Memory B cell (primary cell): ENCODE results near the gene DOCK8.

Source experiments
- ATAC-seq: fragments of 150-1000 bp; cut with Tn5 transposase; 2 replicates; pipeline ENCODE4 v1.10.0; 2021; ENCODE audit warnings: low read depth, mild to moderate bottlenecking, moderate library complexity
- DNase-seq, 2 donors: peaks; one replicate each; pipeline ENCODE4 v3.0.0; 2022; ENCODE audit warnings: low spot score in 2 of 2
- H3K27ac Mint-ChIP-seq: one replicate; pipeline ENCODE4 v1.8.0; 2022; ENCODE audit warnings: mild to moderate bottlenecking, moderate library complexity, mixed read lengths
- H3K27me3 Mint-ChIP-seq: one replicate; pipeline ENCODE4 v1.8.0; 2022; ENCODE audit warnings: mixed read lengths
- H3K36me3 Mint-ChIP-seq: one replicate; pipeline ENCODE4 v1.8.0; 2022; ENCODE audit warnings: mild to moderate bottlenecking, mixed read lengths
- H3K4me1 Mint-ChIP-seq: one replicate; pipeline ENCODE4 v1.8.0; 2022; ENCODE audit warnings: mixed read lengths
- H3K4me3 Mint-ChIP-seq: one replicate; pipeline ENCODE4 v1.8.0; 2022; ENCODE audit warnings: mild to moderate bottlenecking, moderate library complexity, mixed read lengths
- H3K9me3 Mint-ChIP-seq: one replicate; pipeline ENCODE4 v1.8.0; 2022; ENCODE audit warnings: mixed read lengths

The DOCK8 gene

DNA sequence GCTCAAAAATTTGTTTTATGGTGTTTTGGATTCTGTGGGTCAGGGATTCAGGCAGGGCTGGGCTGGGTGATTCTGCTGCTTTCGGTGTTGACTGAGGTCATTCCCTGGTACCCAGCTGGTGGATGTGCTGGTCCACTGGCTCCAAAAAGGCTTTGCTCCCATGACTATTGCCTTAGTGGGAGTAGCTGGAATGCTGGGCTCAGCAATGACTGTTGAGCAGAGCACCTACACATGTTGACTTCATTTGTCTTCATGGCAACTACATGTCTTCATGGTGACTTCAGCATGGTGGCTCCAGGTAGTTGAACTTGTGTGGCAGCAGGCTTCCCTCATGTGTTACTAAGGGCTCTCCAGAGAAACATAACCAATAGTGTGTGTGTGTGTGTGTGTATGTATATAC lies 297.2 kb downstream of the DOCK8 start:
- DNase-seq, result no peak
- Mint-ChIP-seq H3K9me3 (no peaks in the 10 kb centered on the region), H3K4me3 (no peak overlapping the region), H3K27me3 (no peaks in the 10 kb centered on the region), H3K36me3 (peaks cover 2% of the 10 kb centered on the region), H3K27ac (no peak overlapping the region), H3K4me1 (peaks cover 3% of the 10 kb centered on the region)
- no peak for ATAC-seq

- ATAC-seq, result no peak
- H3K4me1 Mint-ChIP-seq, result peaks cover 3% of the 10 kb centered on the region
- no peaks in the 10 kb centered on the region for H3K9me3 Mint-ChIP-seq
- no peak overlapping the region for H3K27ac Mint-ChIP-seq
- no peak overlapping the region for H3K4me3 Mint-ChIP-seq
- DNase-seq, result no peak
- peaks cover 2% of the 10 kb centered on the region for H3K36me3 Mint-ChIP-seq
- H3K27me3 Mint-ChIP-seq, result no peaks in the 10 kb centered on the region
These were observed 298.0 kb downstream of the DOCK8 start for GRCh38 chr9:512555-513272.
